ENCODE data around the gene SLC6A8.
"Not testable (repeated sequence)": the region's sequence is repeated elsewhere in the genome, so short reads cannot be mapped to it uniquely, and the experiment has no call there.

Gene SLC6A8

DNA sequence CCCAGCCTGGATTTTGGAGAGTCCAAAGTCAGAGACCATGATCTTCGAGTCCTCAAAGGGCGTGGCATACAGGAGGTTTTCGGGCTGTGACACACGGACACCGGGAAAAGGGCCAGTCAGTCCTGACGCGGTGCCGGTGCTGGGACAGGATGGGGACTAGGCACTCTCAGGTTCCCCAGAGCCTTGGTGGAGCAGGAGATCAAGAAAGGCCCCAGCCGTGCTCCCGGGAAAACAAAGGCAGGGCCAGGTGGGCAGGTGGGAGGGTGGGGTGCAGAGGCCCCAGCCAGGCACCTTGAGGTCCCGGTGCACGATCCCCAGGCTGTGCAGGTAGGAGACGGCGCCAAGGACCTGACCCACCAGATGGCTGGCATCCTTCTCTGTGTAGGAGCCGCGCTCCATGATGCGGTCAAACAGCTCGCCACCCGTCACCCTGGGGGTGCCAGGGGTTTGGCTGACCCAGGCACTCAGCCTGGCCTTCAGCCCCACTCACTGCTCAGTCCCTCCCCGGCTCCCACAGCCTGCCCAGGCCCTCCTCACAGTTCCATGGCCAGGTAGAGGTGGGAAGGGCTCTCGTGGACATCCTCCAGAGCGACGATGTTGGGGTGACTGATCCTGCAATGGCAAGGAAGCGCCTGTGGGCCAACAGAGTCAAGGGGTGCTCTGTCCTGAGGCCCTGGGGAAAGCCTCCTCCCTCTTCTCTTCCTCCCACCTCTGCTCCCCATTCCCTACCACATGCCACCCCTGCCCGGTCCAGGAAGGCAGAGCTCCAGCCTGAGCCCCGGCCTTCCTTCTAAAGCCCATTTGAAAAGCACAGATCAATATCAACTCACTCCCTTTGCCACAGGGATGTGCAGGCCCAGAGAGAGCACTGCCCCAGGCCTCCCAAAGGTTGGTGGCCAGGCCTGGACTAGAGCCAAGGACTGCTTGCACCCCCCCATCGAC is 15.9 kb upstream of the SLC6A8 start:
- no peak for DNase-seq (ENCODE audit: low read depth in 2 of 2, low spot score in 1 of 2)

GRCh38 chrX:153672531-153673427 is 14.9 kb upstream of the SLC6A8 start:
- no peak for DNase-seq (ENCODE audit: low read depth in 2 of 2, low spot score in 1 of 2)

DNA sequence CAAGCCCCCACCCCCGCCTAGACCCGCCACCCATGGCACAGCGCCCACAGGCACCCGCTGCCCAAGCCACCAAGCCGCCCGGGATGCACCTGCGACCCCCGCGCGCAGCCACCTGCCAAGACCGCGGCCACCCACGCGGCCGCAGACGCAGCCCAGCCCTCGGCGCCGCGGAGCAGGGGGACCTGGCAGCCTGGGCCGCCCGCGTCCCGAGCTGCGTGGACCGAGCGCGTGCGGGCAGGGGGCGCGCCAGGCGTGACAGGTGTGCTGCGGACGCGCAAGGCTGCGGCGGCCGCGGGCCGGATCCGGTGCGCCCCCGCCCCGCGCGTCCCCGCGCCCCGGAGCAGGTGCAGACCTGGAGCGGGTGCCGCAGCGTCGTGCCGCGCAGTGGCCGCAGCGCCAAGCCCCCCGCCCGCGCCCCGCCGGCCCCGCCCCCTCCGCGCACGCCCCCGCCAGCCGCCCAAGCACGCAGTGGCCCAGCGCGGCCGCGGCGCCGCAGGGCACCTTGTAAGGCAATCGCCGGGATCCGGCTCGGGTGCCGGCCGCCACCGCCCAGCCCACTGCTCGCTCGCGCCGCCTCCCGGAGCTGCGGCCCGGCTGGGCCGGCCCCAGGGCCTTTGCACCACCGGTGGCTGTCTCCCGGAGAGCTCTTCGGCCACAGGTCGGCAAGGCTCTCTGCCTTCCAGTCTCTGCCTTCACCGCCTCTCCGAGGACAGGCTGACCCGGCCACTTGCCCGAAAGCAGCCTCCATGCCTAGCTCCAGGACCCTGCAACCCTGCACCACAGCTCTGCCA is 14.1 kb upstream of the SLC6A8 start, which contains the start of gene PNCK:
Gene PNCK (minus strand): TSS at position 386 of the 791 bp plus-strand sequence. CDS start 737 bp downstream, outside the sequence.
- no peak for DNase-seq (ENCODE audit: low read depth in 2 of 2, low spot score in 1 of 2)

DNA sequence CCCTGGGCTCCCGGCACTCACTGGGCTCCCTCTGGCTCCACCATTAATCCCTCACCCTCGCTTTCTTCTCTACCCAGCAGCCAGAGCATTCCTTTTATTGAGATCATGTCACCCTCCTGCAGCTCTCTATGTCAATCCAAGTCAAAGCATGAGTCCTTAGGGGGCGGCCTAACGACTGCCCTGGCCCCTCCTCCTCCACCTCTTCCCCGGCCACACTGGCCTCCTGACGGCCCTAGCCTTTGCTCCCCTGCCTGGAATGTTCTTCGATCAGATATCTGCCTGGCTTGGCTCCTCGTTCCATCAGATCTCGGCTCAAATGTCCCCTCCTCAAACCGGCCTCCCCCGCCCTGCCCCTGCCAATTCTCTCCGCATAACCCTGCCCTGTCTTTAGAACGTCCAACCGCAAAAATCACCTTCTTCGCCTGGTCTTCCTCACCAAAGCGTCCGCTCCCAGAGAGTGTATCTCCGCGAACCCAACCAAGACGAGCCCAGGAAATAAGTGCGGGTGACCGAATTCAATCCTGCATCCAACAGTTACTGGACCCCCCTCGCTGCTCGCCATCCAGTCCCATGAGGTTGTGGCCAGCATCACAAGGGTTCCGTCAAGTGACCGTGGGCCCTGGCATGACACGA is 13.4 kb upstream of the SLC6A8 start:
- no peak for DNase-seq (ENCODE audit: low read depth in 2 of 2, low spot score in 1 of 2)

DNA sequence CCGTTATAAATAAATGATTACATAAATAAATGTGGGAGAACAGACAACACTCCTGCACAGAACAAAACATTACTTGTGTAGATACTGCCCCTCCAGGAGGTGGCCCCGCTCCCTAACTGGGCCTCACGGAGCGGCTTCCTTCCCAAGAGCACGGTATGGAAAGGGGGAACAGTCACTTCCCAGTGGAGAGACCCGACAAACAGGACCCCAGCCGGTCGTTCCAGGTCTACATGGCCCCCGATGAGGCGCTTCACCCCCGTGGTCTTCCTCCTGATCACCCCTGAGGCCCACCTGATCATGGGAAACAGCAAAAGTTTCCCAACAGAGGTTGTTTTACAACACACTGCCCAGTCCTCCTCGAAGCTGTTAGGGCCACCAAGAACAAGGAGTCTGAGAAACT is 6.6 kb upstream of the SLC6A8 start:
- DNase-seq (ENCODE audit: low read depth in 2 of 2, low spot score in 1 of 2) = no peak

- DNase-seq (ENCODE audit: low read depth in 2 of 2, low spot score in 1 of 2) = not testable (repeated sequence)
Measured at GRCh38 chrX:153683486-153683885, 4.2 kb upstream of the SLC6A8 start.

DNA sequence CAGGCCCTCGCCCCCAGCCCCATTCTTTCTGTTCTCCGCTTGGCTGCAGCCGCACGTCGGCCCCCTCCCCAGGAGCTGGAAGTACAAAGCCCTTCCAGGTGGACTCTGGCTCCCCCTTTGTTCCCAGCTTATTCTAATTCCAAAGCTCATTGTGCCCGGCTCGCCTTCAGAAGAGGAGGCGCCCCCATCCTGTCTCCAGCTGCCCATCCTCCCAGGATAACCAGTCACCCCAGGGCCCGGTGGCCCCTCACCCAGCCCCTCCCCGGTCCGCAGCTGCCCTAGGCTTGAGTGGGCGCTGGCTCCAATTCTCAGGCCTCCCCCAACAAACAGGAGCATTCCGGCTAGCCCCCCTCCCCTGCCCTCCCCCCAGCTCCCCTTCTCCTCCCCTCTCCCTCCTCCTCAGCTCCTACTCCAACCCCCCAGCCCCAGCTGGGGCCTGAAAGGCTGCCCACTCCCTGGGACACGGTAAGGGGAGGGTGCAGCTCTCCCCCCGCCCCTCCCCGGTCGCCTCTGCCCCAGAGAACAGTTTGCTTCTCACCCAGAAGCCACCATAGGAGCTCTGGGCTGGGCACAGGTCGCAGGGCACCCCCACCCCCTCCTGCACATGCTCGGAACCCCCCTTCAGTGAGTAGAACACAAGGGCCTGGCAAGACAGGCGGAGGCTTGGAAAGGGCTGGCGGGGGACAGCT is 3.1 kb upstream of the SLC6A8 start:
- DNase-seq (ENCODE audit: low read depth in 2 of 2, low spot score in 1 of 2) = no peak

GRCh38 chrX:153685156-153685536 is 2.6 kb upstream of the SLC6A8 start:
- no peak for DNase-seq (ENCODE audit: low read depth in 2 of 2, low spot score in 1 of 2)

GRCh38 chrX:153685751-153686696 is 1.7 kb upstream of the SLC6A8 start:
- DNase-seq (ENCODE audit: low read depth in 2 of 2, low spot score in 1 of 2) = no peak

GRCh38 chrX:153686711-153687110 is 1.0 kb upstream of the SLC6A8 start:
- no peak for DNase-seq (ENCODE audit: low read depth in 2 of 2, low spot score in 1 of 2)

GRCh38 chrX:153688071-153688470 is 345 bp downstream of the SLC6A8 start:
- DNase-seq (ENCODE audit: low read depth in 2 of 2, low spot score in 1 of 2) = no peak

DNA sequence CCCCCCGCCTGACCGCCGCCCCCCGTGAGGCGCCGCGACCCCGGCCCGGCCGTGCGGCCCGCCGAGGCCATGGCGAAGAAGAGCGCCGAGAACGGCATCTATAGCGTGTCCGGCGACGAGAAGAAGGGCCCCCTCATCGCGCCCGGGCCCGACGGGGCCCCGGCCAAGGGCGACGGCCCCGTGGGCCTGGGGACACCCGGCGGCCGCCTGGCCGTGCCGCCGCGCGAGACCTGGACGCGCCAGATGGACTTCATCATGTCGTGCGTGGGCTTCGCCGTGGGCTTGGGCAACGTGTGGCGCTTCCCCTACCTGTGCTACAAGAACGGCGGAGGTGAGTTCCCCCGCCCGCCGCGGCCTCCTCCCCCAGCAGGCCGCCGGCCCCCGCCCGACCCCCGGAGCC is 780 bp downstream of the SLC6A8 start:
- no peak for DNase-seq (ENCODE audit: low read depth in 2 of 2, low spot score in 1 of 2)

- no peak for DNase-seq (ENCODE audit: low read depth in 2 of 2, low spot score in 1 of 2)
Measured at GRCh38 chrX:153688911-153689590, 1.3 kb downstream of the SLC6A8 start.

DNA sequence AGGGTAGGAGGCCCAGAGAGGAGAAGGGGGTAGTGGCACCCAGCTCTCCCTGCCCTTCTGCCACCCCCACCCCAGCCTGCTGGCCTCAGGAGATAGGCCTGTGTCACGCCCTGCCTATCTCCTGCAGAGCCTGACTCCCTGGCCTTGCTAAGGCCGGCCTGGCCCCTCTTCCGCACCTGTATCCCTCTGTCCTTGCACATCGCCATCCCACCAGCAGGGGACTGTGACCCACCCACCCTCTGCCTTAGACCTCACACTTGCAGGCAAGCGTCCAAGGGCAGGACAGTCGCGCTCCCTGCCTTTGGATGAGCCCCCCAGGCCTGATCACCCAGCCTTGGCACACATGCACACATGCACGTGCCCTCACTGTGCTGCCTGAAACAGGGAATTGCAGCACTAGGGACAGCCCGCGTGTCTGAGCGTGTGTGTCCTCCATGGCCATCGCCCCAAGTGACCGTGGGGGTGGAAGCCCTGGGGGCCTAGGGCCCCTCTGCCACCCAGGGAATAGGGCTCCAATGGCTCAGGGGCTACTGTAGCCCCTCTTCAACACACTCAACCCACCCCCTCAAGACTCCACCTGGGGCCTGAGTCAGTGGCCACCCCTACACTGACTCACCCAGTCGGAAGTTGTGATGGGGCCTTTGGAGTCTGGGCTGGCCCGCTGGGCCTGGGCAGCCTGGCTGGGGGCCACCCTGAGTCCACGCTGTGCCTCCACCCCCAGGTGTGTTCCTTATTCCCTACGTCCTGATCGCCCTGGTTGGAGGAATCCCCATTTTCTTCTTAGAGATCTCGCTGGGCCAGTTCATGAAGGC is 2.1 kb downstream of the SLC6A8 start:
- DNase-seq (ENCODE audit: low read depth in 2 of 2, low spot score in 1 of 2) = no peak

- DNase-seq (ENCODE audit: low read depth in 2 of 2, low spot score in 1 of 2) = no peak
Measured at GRCh38 chrX:153690466-153690865, 2.7 kb downstream of the SLC6A8 start.

GRCh38 chrX:153691032-153691827 is 3.5 kb downstream of the SLC6A8 start:
- not testable (repeated sequence) for DNase-seq (ENCODE audit: low read depth in 2 of 2, low spot score in 1 of 2)

GRCh38 chrX:153692003-153692402 is 4.3 kb downstream of the SLC6A8 start:
- DNase-seq (ENCODE audit: low read depth in 2 of 2, low spot score in 1 of 2) = no peak
